Liver (tissue), 3 donors: ENCODE results near the gene ZNF569.

Experiments
- EGR1 ChIP-seq, 2 donors: IDR thresholded peaks; 2 replicates each; pipeline ENCODE4 v1.6.1; 2016 to 2018; ENCODE audit warnings: antibody characterized with exemption in 2 of 2, low read depth in 2 of 2
- GABPA ChIP-seq, 2 donors: IDR thresholded peaks in 1 of 2; conservative IDR thresholded peaks in 1 of 2; 2 replicates each; pipeline ENCODE4 v1.6.1; 2016; ENCODE audit warnings: antibody characterized with exemption in 2 of 2, mild to moderate bottlenecking in 1 of 2, moderate library complexity in 1 of 2
- HNF4A ChIP-seq, 2 donors: conservative IDR thresholded peaks; 2 replicates each; pipeline ENCODE4 v1.6.1; 2016; ENCODE audit warnings: antibody characterized with exemption in 2 of 2, mild to moderate bottlenecking in 2 of 2
- JUND ChIP-seq, 2 donors: IDR thresholded peaks; 2 replicates each; pipeline ENCODE4 v1.6.1; 2016; ENCODE audit warnings: antibody characterized with exemption in 2 of 2
- RAD21 ChIP-seq, 2 donors: IDR thresholded peaks; 2 replicates each; pipeline ENCODE4 v1.6.1; 2016; ENCODE audit warnings: antibody characterized with exemption in 2 of 2, mild to moderate bottlenecking in 2 of 2
- RXRA ChIP-seq, 2 donors: IDR thresholded peaks; 2 replicates each; pipeline ENCODE4 v1.6.1; 2017 to 2018; ENCODE audit warnings: antibody characterized with exemption in 2 of 2, mild to moderate bottlenecking in 1 of 2
- SP1 ChIP-seq: IDR thresholded peaks from 2 replicates; pipeline ENCODE4 v1.6.1; 2018; ENCODE audit warnings: antibody characterized with exemption, mild to moderate bottlenecking
- TAF1 ChIP-seq: conservative IDR thresholded peaks from 2 replicates; pipeline ENCODE4 v1.6.1; 2016; ENCODE audit warnings: antibody characterized with exemption, mild to moderate bottlenecking
- YY1 ChIP-seq: IDR thresholded peaks from 2 replicates; pipeline ENCODE4 v1.6.1; 2016; ENCODE audit warnings: antibody characterized with exemption, mild to moderate bottlenecking
- TF ChIP-seq, protein P1 (sequence below): fragments of 150-350 bp; IDR thresholded peaks from 2 replicates; pipeline ENCODE4 v1.5.1; 2017; ENCODE audit warnings: improper control_type of control experiment, low read depth, low read length; ENCODE audit not compliant: missing input control
- TF ChIP-seq, protein P2 (sequence below): IDR thresholded peaks from 2 replicates; pipeline ENCODE4 v1.6.1; 2016; ENCODE audit warnings: antibody characterized with exemption, mild to moderate bottlenecking
- TF ChIP-seq, protein P3 (sequence below): IDR thresholded peaks from 2 replicates; pipeline ENCODE4 v1.6.1; 2016; ENCODE audit warnings: antibody characterized with exemption
- TF ChIP-seq, protein P4 (sequence below): IDR thresholded peaks from 2 replicates; pipeline ENCODE4 v1.6.1; 2016; ENCODE audit warnings: antibody characterized with exemption
- donor health status: healthy.
- donor health status: healthy.

DNA sequence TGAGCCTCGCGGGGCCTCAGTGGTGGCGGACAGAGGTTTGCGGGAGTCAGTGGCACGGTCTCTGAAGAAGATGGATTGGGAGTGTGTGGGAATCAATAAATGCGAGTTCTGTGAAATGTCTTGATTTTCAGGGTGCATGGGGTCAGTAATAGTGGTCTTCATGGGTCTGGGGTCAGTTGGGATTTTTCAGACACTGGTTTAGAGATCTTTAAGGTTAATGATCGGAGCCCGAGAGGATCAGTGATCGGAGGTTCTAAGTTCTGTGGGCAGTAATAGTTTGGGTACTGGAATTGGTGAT, 39.9 kb upstream of the ZNF569 start:
- TF ChIP-seq, protein P1, sequence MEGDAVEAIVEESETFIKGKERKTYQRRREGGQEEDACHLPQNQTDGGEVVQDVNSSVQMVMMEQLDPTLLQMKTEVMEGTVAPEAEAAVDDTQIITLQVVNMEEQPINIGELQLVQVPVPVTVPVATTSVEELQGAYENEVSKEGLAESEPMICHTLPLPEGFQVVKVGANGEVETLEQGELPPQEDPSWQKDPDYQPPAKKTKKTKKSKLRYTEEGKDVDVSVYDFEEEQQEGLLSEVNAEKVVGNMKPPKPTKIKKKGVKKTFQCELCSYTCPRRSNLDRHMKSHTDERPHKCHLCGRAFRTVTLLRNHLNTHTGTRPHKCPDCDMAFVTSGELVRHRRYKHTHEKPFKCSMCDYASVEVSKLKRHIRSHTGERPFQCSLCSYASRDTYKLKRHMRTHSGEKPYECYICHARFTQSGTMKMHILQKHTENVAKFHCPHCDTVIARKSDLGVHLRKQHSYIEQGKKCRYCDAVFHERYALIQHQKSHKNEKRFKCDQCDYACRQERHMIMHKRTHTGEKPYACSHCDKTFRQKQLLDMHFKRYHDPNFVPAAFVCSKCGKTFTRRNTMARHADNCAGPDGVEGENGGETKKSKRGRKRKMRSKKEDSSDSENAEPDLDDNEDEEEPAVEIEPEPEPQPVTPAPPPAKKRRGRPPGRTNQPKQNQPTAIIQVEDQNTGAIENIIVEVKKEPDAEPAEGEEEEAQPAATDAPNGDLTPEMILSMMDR: no peak
- no peak for TF ChIP-seq RAD21 (IDR thresholded peaks at IDR 0.05)
- TF ChIP-seq RXRA (IDR thresholded peaks at IDR 0.05): no peak
- TF ChIP-seq YY1: no peak
- TF ChIP-seq, protein P2, sequence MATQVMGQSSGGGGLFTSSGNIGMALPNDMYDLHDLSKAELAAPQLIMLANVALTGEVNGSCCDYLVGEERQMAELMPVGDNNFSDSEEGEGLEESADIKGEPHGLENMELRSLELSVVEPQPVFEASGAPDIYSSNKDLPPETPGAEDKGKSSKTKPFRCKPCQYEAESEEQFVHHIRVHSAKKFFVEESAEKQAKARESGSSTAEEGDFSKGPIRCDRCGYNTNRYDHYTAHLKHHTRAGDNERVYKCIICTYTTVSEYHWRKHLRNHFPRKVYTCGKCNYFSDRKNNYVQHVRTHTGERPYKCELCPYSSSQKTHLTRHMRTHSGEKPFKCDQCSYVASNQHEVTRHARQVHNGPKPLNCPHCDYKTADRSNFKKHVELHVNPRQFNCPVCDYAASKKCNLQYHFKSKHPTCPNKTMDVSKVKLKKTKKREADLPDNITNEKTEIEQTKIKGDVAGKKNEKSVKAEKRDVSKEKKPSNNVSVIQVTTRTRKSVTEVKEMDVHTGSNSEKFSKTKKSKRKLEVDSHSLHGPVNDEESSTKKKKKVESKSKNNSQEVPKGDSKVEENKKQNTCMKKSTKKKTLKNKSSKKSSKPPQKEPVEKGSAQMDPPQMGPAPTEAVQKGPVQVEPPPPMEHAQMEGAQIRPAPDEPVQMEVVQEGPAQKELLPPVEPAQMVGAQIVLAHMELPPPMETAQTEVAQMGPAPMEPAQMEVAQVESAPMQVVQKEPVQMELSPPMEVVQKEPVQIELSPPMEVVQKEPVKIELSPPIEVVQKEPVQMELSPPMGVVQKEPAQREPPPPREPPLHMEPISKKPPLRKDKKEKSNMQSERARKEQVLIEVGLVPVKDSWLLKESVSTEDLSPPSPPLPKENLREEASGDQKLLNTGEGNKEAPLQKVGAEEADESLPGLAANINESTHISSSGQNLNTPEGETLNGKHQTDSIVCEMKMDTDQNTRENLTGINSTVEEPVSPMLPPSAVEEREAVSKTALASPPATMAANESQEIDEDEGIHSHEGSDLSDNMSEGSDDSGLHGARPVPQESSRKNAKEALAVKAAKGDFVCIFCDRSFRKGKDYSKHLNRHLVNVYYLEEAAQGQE: no peak
- no peak for TF ChIP-seq HNF4A (conservative IDR thresholded peaks at IDR 0.05)
- TF ChIP-seq, protein P3, sequence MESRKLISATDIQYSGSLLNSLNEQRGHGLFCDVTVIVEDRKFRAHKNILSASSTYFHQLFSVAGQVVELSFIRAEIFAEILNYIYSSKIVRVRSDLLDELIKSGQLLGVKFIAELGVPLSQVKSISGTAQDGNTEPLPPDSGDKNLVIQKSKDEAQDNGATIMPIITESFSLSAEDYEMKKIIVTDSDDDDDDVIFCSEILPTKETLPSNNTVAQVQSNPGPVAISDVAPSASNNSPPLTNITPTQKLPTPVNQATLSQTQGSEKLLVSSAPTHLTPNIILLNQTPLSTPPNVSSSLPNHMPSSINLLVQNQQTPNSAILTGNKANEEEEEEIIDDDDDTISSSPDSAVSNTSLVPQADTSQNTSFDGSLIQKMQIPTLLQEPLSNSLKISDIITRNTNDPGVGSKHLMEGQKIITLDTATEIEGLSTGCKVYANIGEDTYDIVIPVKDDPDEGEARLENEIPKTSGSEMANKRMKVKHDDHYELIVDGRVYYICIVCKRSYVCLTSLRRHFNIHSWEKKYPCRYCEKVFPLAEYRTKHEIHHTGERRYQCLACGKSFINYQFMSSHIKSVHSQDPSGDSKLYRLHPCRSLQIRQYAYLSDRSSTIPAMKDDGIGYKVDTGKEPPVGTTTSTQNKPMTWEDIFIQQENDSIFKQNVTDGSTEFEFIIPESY: no peak
- no peak for TF ChIP-seq GABPA (IDR thresholded peaks at IDR 0.05 in 1 of 2, conservative IDR thresholded peaks at IDR 0.05 in 1 of 2)
- TF ChIP-seq, protein P4, sequence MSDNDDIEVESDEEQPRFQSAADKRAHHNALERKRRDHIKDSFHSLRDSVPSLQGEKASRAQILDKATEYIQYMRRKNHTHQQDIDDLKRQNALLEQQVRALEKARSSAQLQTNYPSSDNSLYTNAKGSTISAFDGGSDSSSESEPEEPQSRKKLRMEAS: no peak
- no peak for TF ChIP-seq SP1
- no peak for TF ChIP-seq TAF1
- TF ChIP-seq JUND (IDR thresholded peaks at IDR 0.05): no peak
- no peak for TF ChIP-seq EGR1 (IDR thresholded peaks at IDR 0.05; ENCODE audit: low read depth in 2 of 2)
